GM12878 (cell line): ENCODE data around the gene ZNF627. TPM values are rescaled to one million over a fixed set of nuclear protein-coding genes. Genes with fewer than 3 reads are reported as not detected.

Experiments used
- ATAC-seq: fragments of 200-7000 bp; cut with Tn5 transposase; 3 replicates; pipeline ENCODE4 v1.9.1; 2020; ENCODE audit warnings: mild to moderate bottlenecking, moderate library complexity
- BruUV-seq: library from RNA; stranded (reverse); fragments of 400-500 nt; replicated peaks from 2 replicates; lab custom pipeline; 2021; lab: Mats Ljungman, UMichigan
- CTCF ChIA-PET: fragments of 300-600 bp; sonication (Branson Sonifier 250); formaldehyde crosslinking; extraction: SDS; loops from one replicate; lab custom pipeline; 2021; ENCODE audit warnings: inconsistent platforms; lab: Yijun Ruan, JAX
- POLR2A ChIA-PET: fragments of 350-600 bp; formaldehyde crosslinking; extraction: SDS; loops from one replicate; lab custom pipeline; 2021; ENCODE audit warnings: inconsistent platforms; lab: Charles Lee
- RAD21 ChIA-PET: fragments of 300-600 bp; sonication (Branson Sonifier 250); formaldehyde crosslinking; loops from one replicate; lab custom pipeline; 2023; ENCODE audit warnings: antibody characterized with exemption; ENCODE audit not compliant: unreplicated experiment; lab: Charles Lee
- SMC1A ChIA-PET: fragments of 300-600 bp; sonication (Branson Sonifier 250); formaldehyde crosslinking; loops from one replicate; lab custom pipeline; 2023; ENCODE audit not compliant: unreplicated experiment, uncharacterized antibody; lab: Charles Lee
- DNase-seq: peaks from one replicate; pipeline ENCODE4 v3.0.0-alpha.2; 2011; ENCODE audit warnings: low read depth, low spot score
- FAIRE-seq: peaks from 3 replicates; lab custom pipeline; 2011; peaks lifted over from hg19 to GRCh38; lab: Jason Lieb, UNC
- H2AFZ ChIP-seq: 2 replicates; pipeline ENCODE4 v1.6.0; 2011; ENCODE audit warnings: low read depth, low read length, control low read depth; ENCODE audit not compliant: control insufficient read depth
- H3K27ac ChIP-seq: 2 replicates; pipeline ENCODE4 v1.5.1; 2011; ENCODE audit warnings: control low read depth; ENCODE audit not compliant: control insufficient read depth, insufficient read depth
- H3K27me3 ChIP-seq, 2 experiments: replicated peaks in 1 of 2; 2 replicates each; pipeline versions ENCODE4 v1.6.0 to v1.6.1; 2011; ENCODE audit warnings: low read length in 1 of 2; ENCODE audit not compliant: control insufficient read depth in 2 of 2, insufficient read depth in 2 of 2
- H3K36me3 ChIP-seq, 2 experiments: 2 replicates each; pipeline ENCODE4 v1.5.1; 2011; ENCODE audit warnings: low read length in 1 of 2; ENCODE audit not compliant: control insufficient read depth in 2 of 2, insufficient read depth in 2 of 2
- H3K4me1 ChIP-seq: 2 replicates; pipeline ENCODE4 v1.6.1; 2011; ENCODE audit warnings: mild to moderate bottlenecking, low read length, moderate library complexity, mixed read lengths; ENCODE audit not compliant: control insufficient read depth, insufficient read depth
- H3K4me2 ChIP-seq: 2 replicates; pipeline ENCODE4 v1.6.0; 2011; ENCODE audit warnings: control low read depth; ENCODE audit not compliant: control insufficient read depth, insufficient read depth
- H3K4me3 ChIP-seq: fragments of 200-600 bp; sonication (generic); 2 replicates; pipeline ENCODE4 v1.5.1; 2016
- H3K79me2 ChIP-seq: 2 replicates; pipeline ENCODE4 v1.6.0; 2011; ENCODE audit warnings: low read length; ENCODE audit not compliant: control insufficient read depth, insufficient read depth
- H3K9ac ChIP-seq: 2 replicates; pipeline ENCODE4 v1.8.0; 2011; ENCODE audit warnings: low read length, control low read depth, mixed read lengths; ENCODE audit not compliant: control insufficient read depth, insufficient read depth
- H3K9me3 ChIP-seq: replicated peaks from 3 replicates; pipeline ENCODE4 v1.5.1; 2011; ENCODE audit warnings: mild to moderate bottlenecking, low read length; ENCODE audit not compliant: control insufficient read depth, insufficient read depth
- H4K20me1 ChIP-seq: 2 replicates; pipeline ENCODE4 v1.6.0; 2011; ENCODE audit not compliant: control insufficient read depth, insufficient read depth
- KDM1A ChIP-seq: fragments of 200-600 bp; sonication (generic); IDR thresholded peaks from 2 replicates; pipeline ENCODE4 v1.6.1; 2016; ENCODE audit warnings: borderline replicate concordance
- RBBP5 ChIP-seq: fragments of 200-600 bp; sonication (generic); conservative IDR thresholded peaks from 2 replicates; pipeline ENCODE4 v1.6.1; 2016
- SMAD5 ChIP-seq: IDR thresholded peaks from 2 replicates; pipeline ENCODE4 v1.6.1; 2016; ENCODE audit warnings: antibody characterized with exemption, low read depth
- SP1 ChIP-seq: IDR thresholded peaks from one replicate; pipeline ENCODE4 v1.6.1; 2011; ENCODE audit warnings: low read depth, low read length
- SRF ChIP-seq, 2 experiments: IDR thresholded peaks; 2 replicates each; pipeline ENCODE4 v1.6.1; 2011; ENCODE audit warnings: low read depth in 2 of 2, low read length in 2 of 2, mild to moderate bottlenecking in 1 of 2, moderate library complexity in 1 of 2
- WGBS: methylation state at CpG from one replicate; pipeline ENCODE4 v1.1.6; 2016; ENCODE audit warnings: low lambda C conversion rate; ENCODE audit not compliant: insufficient replicate concordance, insufficient coverage; ENCODE audit errors: missing lambda C conversion rate; 5-methylcytosine and 5-hydroxymethylcytosine counted together
- in situ Hi-C: fragments of 300-500 bp; cut with MboI; formaldehyde crosslinking; loops from 9 replicates; pipeline ENCODE4 v1.14.3; 2018; ENCODE audit warnings: mixed read lengths
- intact Hi-C: fragments of 100-400 bp; cut with micrococcal nuclease; formaldehyde crosslinking; loops from one replicate; pipeline ENCODE4 v1.14.2; 2022; ENCODE audit not compliant: unreplicated experiment
- polyA plus RNA-seq, 11 experiments: library from polyadenylated mRNA; depleted of rRNA in 4 of 11; unstranded in 6 of 11; stranded (reverse) in 5 of 11; fragments of >200 nt; fragmentation: Nextera tagmentation in 4 of 11; fragmentation: Illumina TruSeq in 1 of 11; extraction: Ambion mirVana in 4 of 11; extraction: Trizol in 1 of 11; gene quantifications; 1 replicate in 1 of 11; 2 replicates in 10 of 11; pipeline versions ENCODE4 v1.2.1 to v1.2.3, GENCODE V29; 2011 to 2016; ENCODE audit warnings: inconsistent platforms in 2 of 11, missing spikeins in 2 of 11, low read depth in 1 of 11
- total RNA-seq, 4 experiments: library from RNA; depleted of rRNA in 3 of 4; stranded (reverse); fragments of >200 nt in 3 of 4; fragmentation: Illumina TruSeq in 1 of 4; extraction: Trizol in 1 of 4; gene quantifications; 2 replicates each; pipeline versions ENCODE4 v1.2.1 to v1.2.3, GENCODE V29; 2013 to 2021
- TF ChIP-seq, protein P1 (sequence below): fragments of 450-650 bp; formaldehyde crosslinking; IDR thresholded peaks from 2 replicates; pipeline ENCODE4 v1.4.0; 2020; ENCODE audit warnings: mild to moderate bottlenecking, moderate library complexity
- TF ChIP-seq, protein P2 (sequence below): fragments of 450-650 bp; IDR thresholded peaks from 2 replicates; pipeline ENCODE4 v1.6.1; 2018; ENCODE audit warnings: borderline replicate concordance, mild to moderate bottlenecking; ENCODE audit not compliant: partially characterized antibody
- TF ChIP-seq, protein P3 (sequence below): fragments of 450-650 bp; IDR thresholded peaks from 2 replicates; pipeline ENCODE4 v1.6.1; 2017; ENCODE audit warnings: mild to moderate bottlenecking, low read depth, inconsistent platforms; ENCODE audit not compliant: poor library complexity, severe bottlenecking

The ZNF627 gene
- total and polyA plus RNA-seq, 10 of the 15 experiments (the other 5 are each of a cell fraction or from before 2014, with no cell fraction given) = 5.1 to 13.7 (median 10.2) TPM

DNA sequence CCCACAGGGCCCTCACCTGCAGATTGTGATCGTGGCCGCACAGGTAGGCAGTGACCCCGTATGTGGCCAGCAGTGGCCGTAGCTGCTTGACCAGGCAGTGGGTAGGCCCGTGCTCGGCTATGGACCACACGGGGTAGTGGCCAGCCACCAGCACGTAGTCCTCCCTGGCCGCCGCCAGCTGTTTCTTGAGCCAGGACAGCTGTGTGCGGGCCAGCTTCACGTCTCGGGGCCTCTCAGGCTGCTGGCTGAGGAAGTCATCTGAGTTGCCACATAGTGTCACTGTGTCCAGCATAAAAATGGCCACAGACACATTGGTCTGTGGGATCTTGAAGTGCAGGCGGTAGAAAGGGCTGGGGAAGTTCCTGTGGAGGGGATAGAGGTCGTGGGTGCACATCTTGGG lies 21.1 kb upstream of the ZNF627 start:
- RAD21 ChIA-PET = interaction anchor here (0.6 to 1.0 kb wide), 4 partner anchors 9 to 344 kb away, joined by 3 to 5 read pairs (median 4); no protein-coding TSS in a partner anchor
- FAIRE-seq = no peak
- no peak for ATAC-seq
- H3K4me2 ChIP-seq = no peak overlapping the region
- no peak overlapping the region for H2AFZ ChIP-seq
- H3K27me3 ChIP-seq = no peaks in the 10 kb centered on the region
- H3K36me3 ChIP-seq = no peaks in the 10 kb centered on the region
- POLR2A ChIA-PET = interaction anchor here (0.5 to 1.0 kb wide), 7 partner anchors 9 to 663 kb away, joined by 3 to 5 read pairs (median 3); no protein-coding TSS in a partner anchor
- peaks cover 30% of the 10 kb centered on the region for H3K4me1 ChIP-seq
- DNase-seq = no peak
- no peaks in the 10 kb centered on the region for H3K9me3 ChIP-seq
- TF ChIP-seq, protein P1, sequence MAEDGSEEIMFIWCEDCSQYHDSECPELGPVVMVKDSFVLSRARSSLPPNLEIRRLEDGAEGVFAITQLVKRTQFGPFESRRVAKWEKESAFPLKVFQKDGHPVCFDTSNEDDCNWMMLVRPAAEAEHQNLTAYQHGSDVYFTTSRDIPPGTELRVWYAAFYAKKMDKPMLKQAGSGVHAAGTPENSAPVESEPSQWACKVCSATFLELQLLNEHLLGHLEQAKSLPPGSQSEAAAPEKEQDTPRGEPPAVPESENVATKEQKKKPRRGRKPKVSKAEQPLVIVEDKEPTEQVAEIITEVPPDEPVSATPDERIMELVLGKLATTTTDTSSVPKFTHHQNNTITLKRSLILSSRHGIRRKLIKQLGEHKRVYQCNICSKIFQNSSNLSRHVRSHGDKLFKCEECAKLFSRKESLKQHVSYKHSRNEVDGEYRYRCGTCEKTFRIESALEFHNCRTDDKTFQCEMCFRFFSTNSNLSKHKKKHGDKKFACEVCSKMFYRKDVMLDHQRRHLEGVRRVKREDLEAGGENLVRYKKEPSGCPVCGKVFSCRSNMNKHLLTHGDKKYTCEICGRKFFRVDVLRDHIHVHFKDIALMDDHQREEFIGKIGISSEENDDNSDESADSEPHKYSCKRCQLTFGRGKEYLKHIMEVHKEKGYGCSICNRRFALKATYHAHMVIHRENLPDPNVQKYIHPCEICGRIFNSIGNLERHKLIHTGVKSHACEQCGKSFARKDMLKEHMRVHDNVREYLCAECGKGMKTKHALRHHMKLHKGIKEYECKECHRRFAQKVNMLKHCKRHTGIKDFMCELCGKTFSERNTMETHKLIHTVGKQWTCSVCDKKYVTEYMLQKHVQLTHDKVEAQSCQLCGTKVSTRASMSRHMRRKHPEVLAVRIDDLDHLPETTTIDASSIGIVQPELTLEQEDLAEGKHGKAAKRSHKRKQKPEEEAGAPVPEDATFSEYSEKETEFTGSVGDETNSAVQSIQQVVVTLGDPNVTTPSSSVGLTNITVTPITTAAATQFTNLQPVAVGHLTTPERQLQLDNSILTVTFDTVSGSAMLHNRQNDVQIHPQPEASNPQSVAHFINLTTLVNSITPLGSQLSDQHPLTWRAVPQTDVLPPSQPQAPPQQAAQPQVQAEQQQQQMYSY = no peak
- TF ChIP-seq RBBP5 (no peak), KDM1A (no peak), SRF (IDR thresholded peaks at IDR 0.05; ENCODE audit: low read depth in 2 of 2, low read length in 2 of 2) (no peak), SMAD5 (no peak), SP1 (no peak)
- TF ChIP-seq, protein P2, sequence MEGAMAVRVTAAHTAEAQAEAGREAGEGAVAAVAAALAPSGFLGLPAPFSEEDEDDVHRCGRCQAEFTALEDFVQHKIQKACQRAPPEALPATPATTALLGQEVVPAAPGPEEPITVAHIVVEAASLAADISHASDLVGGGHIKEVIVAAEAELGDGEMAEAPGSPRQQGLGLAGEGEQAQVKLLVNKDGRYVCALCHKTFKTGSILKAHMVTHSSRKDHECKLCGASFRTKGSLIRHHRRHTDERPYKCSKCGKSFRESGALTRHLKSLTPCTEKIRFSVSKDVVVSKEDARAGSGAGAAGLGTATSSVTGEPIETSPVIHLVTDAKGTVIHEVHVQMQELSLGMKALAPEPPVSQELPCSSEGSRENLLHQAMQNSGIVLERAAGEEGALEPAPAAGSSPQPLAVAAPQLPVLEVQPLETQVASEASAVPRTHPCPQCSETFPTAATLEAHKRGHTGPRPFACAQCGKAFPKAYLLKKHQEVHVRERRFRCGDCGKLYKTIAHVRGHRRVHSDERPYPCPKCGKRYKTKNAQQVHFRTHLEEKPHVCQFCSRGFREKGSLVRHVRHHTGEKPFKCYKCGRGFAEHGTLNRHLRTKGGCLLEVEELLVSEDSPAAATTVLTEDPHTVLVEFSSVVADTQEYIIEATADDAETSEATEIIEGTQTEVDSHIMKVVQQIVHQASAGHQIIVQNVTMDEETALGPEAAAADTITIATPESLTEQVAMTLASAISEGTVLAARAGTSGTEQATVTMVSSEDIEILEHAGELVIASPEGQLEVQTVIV = no peak
- TF ChIP-seq, protein P3, sequence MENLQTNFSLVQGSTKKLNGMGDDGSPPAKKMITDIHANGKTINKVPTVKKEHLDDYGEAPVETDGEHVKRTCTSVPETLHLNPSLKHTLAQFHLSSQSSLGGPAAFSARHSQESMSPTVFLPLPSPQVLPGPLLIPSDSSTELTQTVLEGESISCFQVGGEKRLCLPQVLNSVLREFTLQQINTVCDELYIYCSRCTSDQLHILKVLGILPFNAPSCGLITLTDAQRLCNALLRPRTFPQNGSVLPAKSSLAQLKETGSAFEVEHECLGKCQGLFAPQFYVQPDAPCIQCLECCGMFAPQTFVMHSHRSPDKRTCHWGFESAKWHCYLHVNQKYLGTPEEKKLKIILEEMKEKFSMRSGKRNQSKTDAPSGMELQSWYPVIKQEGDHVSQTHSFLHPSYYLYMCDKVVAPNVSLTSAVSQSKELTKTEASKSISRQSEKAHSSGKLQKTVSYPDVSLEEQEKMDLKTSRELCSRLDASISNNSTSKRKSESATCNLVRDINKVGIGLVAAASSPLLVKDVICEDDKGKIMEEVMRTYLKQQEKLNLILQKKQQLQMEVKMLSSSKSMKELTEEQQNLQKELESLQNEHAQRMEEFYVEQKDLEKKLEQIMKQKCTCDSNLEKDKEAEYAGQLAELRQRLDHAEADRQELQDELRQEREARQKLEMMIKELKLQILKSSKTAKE = no peak
- WGBS = 92% methylated on average over 15 of the region's 15 CpGs
- SMC1A ChIA-PET = interaction anchor here (0.7 to 2.4 kb wide), 3 partner anchors 9 to 16 kb away, joined by 3 to 8 read pairs (median 3); no protein-coding TSS in a partner anchor
- no peak overlapping the region for H3K9ac ChIP-seq
- no peaks in the 10 kb centered on the region; the same call in 1 of the 2 replicates for H3K79me2 ChIP-seq
- CTCF ChIA-PET = interaction anchor here (1.1 to 2.1 kb wide), 2 partner anchors 13 to 16 kb away, joined by 3 to 8 read pairs; no protein-coding TSS in a partner anchor
- H3K27ac ChIP-seq = no peak overlapping the region
- intact Hi-C loops (no loop called here), in situ Hi-C loops (loop anchor here (25.0 kb wide), 1 partner anchor 1586 kb away; the partner anchor contains the start of genes IER2 and STX10)
- H4K20me1 ChIP-seq = no peaks in the 10 kb centered on the region
- BruUV-seq = no TSS peak
- H3K4me3 ChIP-seq = no peak overlapping the region
